ENCODE results near the gene CENPVL2.
A peak's percentile ranks its signal among the peaks of the same experiment; 100 is the strongest.
"Not testable (repeated sequence)": the region's sequence is repeated elsewhere in the genome, so short reads cannot be mapped to it uniquely, and the experiment has no call there.

CENPVL2 gene

DNA sequence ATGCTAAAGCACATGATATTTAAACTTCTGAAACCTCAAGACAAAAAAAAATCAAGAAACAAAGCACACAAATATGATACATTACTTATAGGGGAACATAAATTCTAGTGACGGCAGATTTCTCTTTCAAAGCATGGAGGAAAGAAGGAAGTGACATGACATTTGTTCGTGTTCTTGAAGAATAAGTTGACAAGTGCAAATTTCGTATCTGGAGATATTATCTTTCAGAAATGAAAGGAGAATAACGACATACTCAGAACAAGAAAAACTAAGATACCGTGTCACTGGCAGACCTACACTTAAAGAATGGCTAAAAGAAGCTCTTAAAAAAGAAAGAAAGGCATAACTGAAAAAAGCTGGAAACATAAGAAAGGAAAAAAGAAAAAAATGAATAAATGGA, 16.6 kb downstream of the CENPVL2 start:
- DNase-seq (ENCODE audit: low read depth in 2 of 2), result no peak
- TF ChIP-seq CTCF (IDR thresholded peaks at IDR 0.05; ENCODE audit: low read depth, low read length), result no peak
- H3K4me3 ChIP-seq (replicated peaks in 1 of 2; ENCODE audit: low read depth in 2 of 2, low read length in 2 of 2), result no peak overlapping the region

DNA sequence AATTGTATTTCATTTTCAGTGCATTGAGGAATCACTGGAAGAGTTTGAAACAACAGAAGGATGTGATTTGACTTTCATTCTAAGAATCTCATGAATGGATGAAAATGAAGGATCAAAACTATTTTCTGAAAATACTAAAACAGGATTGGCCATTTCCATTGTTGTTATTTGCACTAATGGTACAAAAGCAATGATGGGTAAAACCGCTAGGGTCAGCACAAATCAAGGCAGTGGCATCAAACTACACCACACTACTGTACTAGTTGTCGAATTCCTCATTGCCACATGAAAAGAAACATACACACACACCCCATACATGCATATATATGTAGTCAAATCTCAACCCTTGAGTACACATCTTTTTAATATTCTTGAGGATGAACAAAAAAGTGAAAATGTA, 39.3 kb downstream of the CENPVL2 start:
- H3K4me3 ChIP-seq (replicated peaks in 1 of 2; ENCODE audit: low read depth in 2 of 2, low read length in 2 of 2), result no peak overlapping the region
- TF ChIP-seq CTCF (IDR thresholded peaks at IDR 0.05; ENCODE audit: low read depth, low read length), result no peak
- no peak for DNase-seq (ENCODE audit: low read depth in 2 of 2)

DNA sequence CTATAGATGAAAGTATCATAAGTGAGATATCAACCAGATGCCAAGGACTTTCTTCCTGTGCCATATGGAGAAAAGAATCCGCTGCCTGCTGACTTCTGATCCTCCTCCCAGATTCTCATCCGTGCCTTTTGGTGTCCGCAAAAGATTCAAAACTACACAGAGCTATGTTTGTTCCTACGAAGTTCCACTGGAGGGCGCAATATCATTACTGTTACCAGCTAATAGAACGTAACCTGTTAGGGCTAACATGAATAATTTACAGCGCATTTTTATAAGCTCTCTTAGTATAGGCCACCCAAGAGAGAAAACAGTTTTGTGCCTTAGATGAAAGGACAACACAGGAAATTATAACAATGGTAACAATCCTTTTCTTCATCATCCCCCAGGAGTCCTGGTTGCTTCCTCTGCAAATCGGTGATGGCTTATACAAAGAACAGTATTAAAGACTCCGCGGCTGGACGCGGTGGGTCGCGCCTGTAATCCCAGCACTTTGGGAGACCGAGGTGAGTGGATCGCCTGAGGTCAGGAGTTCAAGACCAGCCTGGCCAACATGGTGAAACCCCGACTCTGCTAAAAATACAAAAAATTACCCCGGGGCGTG, 41.1 kb downstream of the CENPVL2 start:
- H3K4me3 ChIP-seq (replicated peaks in 1 of 2; ENCODE audit: low read depth in 2 of 2, low read length in 2 of 2), result no peak overlapping the region
- DNase-seq (ENCODE audit: low read depth in 2 of 2), result peak; percentile 65 to 71
- TF ChIP-seq CTCF (IDR thresholded peaks at IDR 0.05; ENCODE audit: low read depth, low read length), result peak; percentile 46

GRCh38 chrX:51636511-51636910, 46.1 kb downstream of the CENPVL2 start:
- not testable (repeated sequence) for H3K4me3 ChIP-seq (replicated peaks in 1 of 2; ENCODE audit: low read depth in 2 of 2, low read length in 2 of 2); DNase-seq (ENCODE audit: low read depth in 2 of 2)

Measured in cardiac fibroblast (primary cell).